ENCODE measurements around the gene GNAO1. TPM values are rescaled to one million over a fixed set of nuclear protein-coding genes. Genes with fewer than 3 reads are reported as not detected.

Gene GNAO1
- total RNA-seq, 1 donor from 2014 or later, result 0.53 TPM

DNA sequence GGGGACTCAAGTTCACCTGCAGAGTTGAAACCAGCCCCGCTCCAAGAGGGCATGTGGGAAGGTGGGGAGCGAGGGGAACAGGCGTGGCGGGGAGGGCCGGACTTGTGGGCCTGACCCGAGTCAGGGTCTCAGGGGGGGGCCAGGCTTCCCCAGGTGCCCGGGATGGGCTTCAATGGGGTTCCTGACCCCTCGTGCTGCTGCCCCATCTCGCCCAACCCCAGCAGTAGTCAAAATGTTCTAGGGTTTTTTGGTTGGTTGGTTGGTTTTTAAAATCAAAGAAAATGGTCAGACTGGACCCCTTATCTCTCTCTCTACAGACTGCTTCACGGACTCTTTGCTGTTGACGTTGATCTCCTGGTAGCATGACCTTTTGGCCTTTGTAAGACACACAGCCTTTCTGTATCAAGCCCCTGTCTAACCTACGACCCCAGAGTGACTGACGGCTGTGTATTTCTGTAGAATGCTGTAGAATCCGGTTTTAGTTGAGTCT, 164.5 kb downstream of the GNAO1 start:
- peak overlapping the region; percentile 66 to 90 for H3K27ac ChIP-seq
- peak in 1 of 2 donors; percentile 53 for DNase-seq (ENCODE audit: low spot score in 2 of 2)

GRCh38 chr16:56356276-56357240, 165.3 kb downstream of the GNAO1 start:
- peak overlapping the region; percentile 66 to 90 for H3K27ac ChIP-seq
- DNase-seq (ENCODE audit: low spot score in 2 of 2), result peak in 1 of 2 donors; percentile 87
- intact Hi-C loops (cut with DNase I), result loop anchor here (2.0 to 5.0 kb wide), 2 partner anchors 68 to 164 kb away; partner anchors contain the start of genes AMFR and GNAO1

More for the DNA sequence above, 164.5 kb downstream of the GNAO1 start:
- Histone ChIP-seq H3K4me3 (peak overlapping the region in 1 of 2 donors; percentile 68), H3K36me3 (no peaks in the 10 kb centered on the region), H3K4me1 (peaks cover 3 to 5% of the 10 kb centered on the region in 2 donors), H3K27me3 (no peaks in the 10 kb centered on the region), H3K9me3 (no peaks in the 10 kb centered on the region)
- no peak for TF ChIP-seq CTCF (IDR thresholded peaks at IDR 0.05)
- intact Hi-C loops (cut with DNase I), result loop anchor here (2.0 to 5.0 kb wide), 2 partner anchors 69 to 164 kb away; partner anchors contain the start of genes AMFR and GNAO1

GRCh38 chr16:56357241-56357764, 166.0 kb downstream of the GNAO1 start:
- intact Hi-C loops (cut with DNase I), result loop anchor here (2.0 to 5.0 kb wide), 2 partner anchors 67 to 165 kb away; partner anchors contain the start of genes AMFR and GNAO1
- DNase-seq (ENCODE audit: low spot score in 2 of 2), result peak in 1 of 2 donors; percentile 63

More at GRCh38 chr16:56356276-56357240, 165.3 kb downstream of the GNAO1 start:
- no peaks in the 10 kb centered on the region for H3K27me3 ChIP-seq
- TF ChIP-seq CTCF (IDR thresholded peaks at IDR 0.05), result peak; percentile 47 to 92 (median 81)
- H3K9me3 ChIP-seq, result no peaks in the 10 kb centered on the region
- peaks cover 3 to 5% of the 10 kb centered on the region in 2 donors for H3K4me1 ChIP-seq
- no peaks in the 10 kb centered on the region for H3K36me3 ChIP-seq
- peak overlapping the region; percentile 51 to 68 for H3K4me3 ChIP-seq

GRCh38 chr16:56357765-56358322, 166.6 kb downstream of the GNAO1 start:
- no peaks in the 10 kb centered on the region for H3K9me3 ChIP-seq
- peak in 1 of 2 donors; percentile 66 for DNase-seq (ENCODE audit: low spot score in 2 of 2)
- H3K27me3 ChIP-seq, result no peaks in the 10 kb centered on the region
- intact Hi-C loops (cut with DNase I), result loop anchor here (2.0 to 5.0 kb wide), 2 partner anchors 67 to 166 kb away; partner anchors contain the start of genes AMFR and GNAO1
- H3K4me3 ChIP-seq, result no peak overlapping the region
- H3K27ac ChIP-seq, result peak overlapping the region; percentile 66 to 90
- peaks cover 9 to 10% of the 10 kb centered on the region in 2 donors for H3K36me3 ChIP-seq
- peaks cover 3 to 5% of the 10 kb centered on the region in 2 donors for H3K4me1 ChIP-seq
- TF ChIP-seq CTCF (IDR thresholded peaks at IDR 0.05), result no peak

More at GRCh38 chr16:56357241-56357764, 166.0 kb downstream of the GNAO1 start:
- Histone ChIP-seq H3K4me3 (peak overlapping the region; percentile 51 to 68), H3K4me1 (peaks cover 3 to 5% of the 10 kb centered on the region in 2 donors), H3K27me3 (no peaks in the 10 kb centered on the region), H3K27ac (peak overlapping the region; percentile 66 to 90), H3K9me3 (no peaks in the 10 kb centered on the region), H3K36me3 (peaks cover 4% of the 10 kb centered on the region in 2 donors)
- TF ChIP-seq CTCF (IDR thresholded peaks at IDR 0.05), result no peak
